Dendritic cell treated with granulocyte-macrophage colony-stimulating factor and Interleukin-4, amounts not matched to agents 40 ng/mL and 50 ng/mL, for 4 days (primary cell): ENCODE data around the gene NAP1L1.

ENCODE experiments used
- H3K27ac Mint-ChIP-seq: one replicate; pipeline ENCODE4 v1.8.0; 2022; ENCODE audit warnings: mild to moderate bottlenecking, mixed read lengths
- H3K27me3 Mint-ChIP-seq: one replicate; pipeline ENCODE4 v1.8.0; 2022; ENCODE audit warnings: mild to moderate bottlenecking, mixed read lengths
- H3K36me3 Mint-ChIP-seq: one replicate; pipeline ENCODE4 v1.8.0; 2022; ENCODE audit warnings: low read depth, mixed read lengths
- H3K4me1 Mint-ChIP-seq: one replicate; pipeline ENCODE4 v1.8.0; 2022; ENCODE audit warnings: low read depth, mixed read lengths
- H3K4me3 Mint-ChIP-seq: one replicate; pipeline ENCODE4 v1.8.0; 2022; ENCODE audit warnings: mild to moderate bottlenecking, moderate library complexity, mixed read lengths
- H3K9me3 Mint-ChIP-seq: one replicate; pipeline ENCODE4 v1.8.0; 2022; ENCODE audit warnings: mixed read lengths
- intact Hi-C: fragments of 100-400 bp; cut with micrococcal nuclease; formaldehyde crosslinking; loops from one replicate; pipeline ENCODE4 v1.15.0; 2022

NAP1L1 gene

GRCh38 chr12:76083904-76084862 lies at the start of gene NAP1L1:
TSS of gene NAP1L1 (minus strand) at chr12:76084685. CDS start at chr12:76074219, 10,466 bp downstream.
- H3K27me3 Mint-ChIP-seq = no peaks in the 10 kb centered on the region
- H3K4me3 Mint-ChIP-seq = peak within 1 kb of the TSS; percentile 92
- H3K4me1 Mint-ChIP-seq = peaks cover 35% of the 10 kb centered on the region
- peak within 1 kb of the TSS; percentile 99 for H3K27ac Mint-ChIP-seq
- peaks cover 11% of the 10 kb centered on the region for H3K36me3 Mint-ChIP-seq
- intact Hi-C loops = loop anchor here (1.0 to 10.0 kb wide), 4 partner anchors 73 to 573 kb away; partner anchors contain the start of genes BBS10, KRR1 and OSBPL8
- H3K9me3 Mint-ChIP-seq = peaks cover 1% of the 10 kb centered on the region

- intact Hi-C loops = no loop called here
- no peaks in the 10 kb centered on the region for H3K4me1 Mint-ChIP-seq
- no peaks in the 10 kb centered on the region for H3K36me3 Mint-ChIP-seq
- H3K9me3 Mint-ChIP-seq = peaks cover 15% of the 10 kb centered on the region
- H3K4me3 Mint-ChIP-seq = no peak overlapping the region
- peaks cover 4% of the 10 kb centered on the region for H3K27me3 Mint-ChIP-seq
- H3K27ac Mint-ChIP-seq = no peak overlapping the region
These were observed 43.1 kb upstream of the NAP1L1 start for GRCh38 chr12:76127588-76127987.

- intact Hi-C loops = no loop called here
- Mint-ChIP-seq H3K27me3 (peaks cover 1% of the 10 kb centered on the region), H3K4me1 (no peaks in the 10 kb centered on the region), H3K36me3 (no peaks in the 10 kb centered on the region), H3K9me3 (no peaks in the 10 kb centered on the region), H3K27ac (no peak overlapping the region), H3K4me3 (no peak overlapping the region)
These were observed 40.0 kb upstream of the NAP1L1 start for GRCh38 chr12:76124456-76124855.

GRCh38 chr12:76123259-76124212 lies 39.1 kb upstream of the NAP1L1 start:
- Mint-ChIP-seq H3K4me3 (no peak overlapping the region), H3K36me3 (no peaks in the 10 kb centered on the region), H3K27me3 (peaks cover 1% of the 10 kb centered on the region), H3K9me3 (no peaks in the 10 kb centered on the region), H3K27ac (no peak overlapping the region), H3K4me1 (no peaks in the 10 kb centered on the region)
- intact Hi-C loops = no loop called here

- intact Hi-C loops = no loop called here
- Mint-ChIP-seq H3K4me1 (no peaks in the 10 kb centered on the region), H3K4me3 (no peak overlapping the region), H3K9me3 (no peaks in the 10 kb centered on the region), H3K27ac (no peak overlapping the region), H3K36me3 (no peaks in the 10 kb centered on the region), H3K27me3 (no peaks in the 10 kb centered on the region)
These were observed 35.4 kb upstream of the NAP1L1 start for GRCh38 chr12:76119887-76120286.

- intact Hi-C loops = no loop called here
- Mint-ChIP-seq H3K4me1 (no peaks in the 10 kb centered on the region), H3K27me3 (no peaks in the 10 kb centered on the region), H3K27ac (no peak overlapping the region), H3K9me3 (no peaks in the 10 kb centered on the region), H3K4me3 (no peak overlapping the region), H3K36me3 (no peaks in the 10 kb centered on the region)
These were observed 33.3 kb upstream of the NAP1L1 start for GRCh38 chr12:76117751-76118150.

GRCh38 chr12:76117067-76117691 lies 32.7 kb upstream of the NAP1L1 start:
- Mint-ChIP-seq H3K4me3 (no peak overlapping the region), H3K4me1 (no peaks in the 10 kb centered on the region), H3K9me3 (no peaks in the 10 kb centered on the region), H3K36me3 (no peaks in the 10 kb centered on the region), H3K27me3 (no peaks in the 10 kb centered on the region), H3K27ac (no peak overlapping the region)
- intact Hi-C loops = no loop called here

GRCh38 chr12:76113800-76114757 lies 29.6 kb upstream of the NAP1L1 start:
- H3K36me3 Mint-ChIP-seq = no peaks in the 10 kb centered on the region
- H3K27me3 Mint-ChIP-seq = peaks cover 7% of the 10 kb centered on the region
- intact Hi-C loops = no loop called here

GRCh38 chr12:76111209-76111749 lies 26.8 kb upstream of the NAP1L1 start:
- H3K4me3 Mint-ChIP-seq = no peak overlapping the region
- no peaks in the 10 kb centered on the region for H3K4me1 Mint-ChIP-seq
- intact Hi-C loops = no loop called here
- no peaks in the 10 kb centered on the region for H3K9me3 Mint-ChIP-seq
- H3K27me3 Mint-ChIP-seq = peaks cover 7% of the 10 kb centered on the region
- no peak overlapping the region for H3K27ac Mint-ChIP-seq
- H3K36me3 Mint-ChIP-seq = no peaks in the 10 kb centered on the region

More at GRCh38 chr12:76113800-76114757, 29.6 kb upstream of the NAP1L1 start:
- H3K4me1 Mint-ChIP-seq = no peaks in the 10 kb centered on the region
- no peak overlapping the region for H3K27ac Mint-ChIP-seq
- H3K4me3 Mint-ChIP-seq = no peak overlapping the region
- no peaks in the 10 kb centered on the region for H3K9me3 Mint-ChIP-seq

- Mint-ChIP-seq H3K27me3 (peaks cover 7% of the 10 kb centered on the region), H3K27ac (no peak overlapping the region), H3K9me3 (no peaks in the 10 kb centered on the region)
These were observed 25.4 kb upstream of the NAP1L1 start for GRCh38 chr12:76109879-76110278.

GRCh38 chr12:76108356-76108755 lies 23.9 kb upstream of the NAP1L1 start:
- intact Hi-C loops = no loop called here
- no peaks in the 10 kb centered on the region for H3K4me1 Mint-ChIP-seq
- peaks cover 7% of the 10 kb centered on the region for H3K27me3 Mint-ChIP-seq

More at GRCh38 chr12:76109879-76110278, 25.4 kb upstream of the NAP1L1 start:
- no peak overlapping the region for H3K4me3 Mint-ChIP-seq
- no peaks in the 10 kb centered on the region for H3K36me3 Mint-ChIP-seq
- intact Hi-C loops = no loop called here
- H3K4me1 Mint-ChIP-seq = no peaks in the 10 kb centered on the region

GRCh38 chr12:76106631-76107030 lies 22.1 kb upstream of the NAP1L1 start:
- Mint-ChIP-seq H3K4me3 (no peak overlapping the region), H3K36me3 (no peaks in the 10 kb centered on the region), H3K27me3 (peaks cover 7% of the 10 kb centered on the region), H3K27ac (no peak overlapping the region), H3K4me1 (no peaks in the 10 kb centered on the region), H3K9me3 (no peaks in the 10 kb centered on the region)
- intact Hi-C loops = no loop called here

More at GRCh38 chr12:76108356-76108755, 23.9 kb upstream of the NAP1L1 start:
- H3K9me3 Mint-ChIP-seq = no peaks in the 10 kb centered on the region
- H3K4me3 Mint-ChIP-seq = no peak overlapping the region
- H3K27ac Mint-ChIP-seq = no peak overlapping the region
- H3K36me3 Mint-ChIP-seq = no peaks in the 10 kb centered on the region
